HG02938 (cell line): ENCODE results near the gene DISP2.
A peak's percentile ranks its signal among the peaks of the same experiment; 100 is the strongest.

Source experiments
- ATAC-seq: cut with Tn5 transposase; IDR thresholded peaks from one replicate; pipeline ENCODE4 v1.9.1; 2021; ENCODE audit warnings: mild to moderate bottlenecking, moderate library complexity; ENCODE audit not compliant: unreplicated experiment

The DISP2 gene

DNA sequence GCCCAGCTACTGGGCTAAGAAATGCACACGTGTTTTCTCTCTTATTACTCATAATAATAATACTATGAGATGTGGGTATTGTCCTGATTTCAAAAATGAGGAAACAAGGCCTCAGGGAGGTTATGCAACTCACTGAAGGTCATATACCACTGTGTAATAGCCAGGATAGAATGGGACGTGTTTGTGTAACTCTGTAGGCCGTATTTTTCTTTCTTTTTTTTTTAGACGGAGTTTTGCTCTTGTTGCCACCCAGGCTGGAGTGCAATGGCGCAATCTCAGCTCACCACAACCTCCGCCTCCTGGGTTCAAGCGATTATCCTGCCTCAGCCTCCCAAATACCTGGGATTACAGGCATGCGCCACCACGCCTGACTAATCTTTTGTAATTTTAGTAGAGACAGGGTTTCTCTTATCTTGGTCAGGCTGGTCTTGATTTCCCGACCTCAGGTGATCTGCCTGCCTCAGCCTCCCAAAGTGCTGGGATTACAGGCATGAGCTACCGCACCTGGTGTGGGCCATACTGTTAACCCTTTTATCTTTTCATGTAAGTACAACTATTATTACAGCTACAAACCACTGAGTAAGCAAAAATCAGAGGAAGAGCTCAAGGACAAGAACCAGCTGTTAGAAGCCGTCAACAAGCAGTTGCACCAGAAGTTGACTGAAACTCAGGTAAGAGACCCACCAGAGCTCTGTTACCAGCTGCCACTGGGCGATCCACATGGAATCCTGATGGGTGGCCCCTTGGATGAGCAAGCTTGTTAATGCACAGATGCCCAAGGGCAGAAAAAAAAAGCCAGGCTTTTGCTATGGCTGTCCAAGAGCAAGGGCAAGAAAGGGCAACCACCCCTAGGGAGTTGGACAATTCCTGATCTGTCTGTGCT is 31.2 kb downstream of the DISP2 start:
- ATAC-seq, result no peak

- ATAC-seq, result no peak
These were observed 32.0 kb downstream of the DISP2 start for GRCh38 chr15:40389824-40390595.

- no peak for ATAC-seq
These were observed 35.2 kb downstream of the DISP2 start for GRCh38 chr15:40392986-40393948.

DNA sequence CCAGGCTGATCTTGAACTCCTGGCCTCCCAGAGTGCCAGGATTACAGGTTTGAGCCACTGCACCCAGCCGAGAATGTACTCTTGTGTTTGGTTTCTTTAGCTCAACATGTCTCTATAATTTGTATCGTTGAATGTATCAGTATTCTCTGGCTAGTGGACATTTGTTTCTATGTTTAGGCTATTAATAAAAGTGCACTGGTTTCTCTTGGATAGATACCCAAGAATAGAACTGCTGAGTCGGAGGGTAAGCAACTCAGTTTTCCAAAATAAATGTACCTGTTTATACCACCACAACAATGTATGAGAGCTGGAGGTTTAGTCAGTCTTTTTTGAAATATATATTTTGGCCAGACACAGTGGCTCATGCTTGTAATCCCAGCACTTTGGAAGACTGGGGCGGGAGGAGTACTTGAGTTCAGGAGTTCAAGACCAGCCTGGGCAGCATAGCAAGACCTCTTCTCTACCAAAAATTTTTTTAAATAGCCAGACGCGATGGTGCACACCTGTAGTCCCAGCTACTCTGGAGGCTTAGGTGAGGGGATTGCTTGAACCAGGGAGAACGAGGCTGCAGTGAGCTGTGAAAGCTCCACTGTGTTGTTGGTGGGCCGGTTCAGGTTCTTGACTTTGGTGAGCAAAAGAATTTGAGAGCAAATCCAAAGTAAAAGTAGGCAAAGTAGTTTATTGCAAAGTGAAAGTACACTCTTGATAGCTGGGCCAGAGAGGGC is 39.8 kb downstream of the DISP2 start:
- ATAC-seq, result no peak

GRCh38 chr15:40398413-40398873 is 40.4 kb downstream of the DISP2 start:
- peak; percentile 62 for ATAC-seq

GRCh38 chr15:40399370-40399769 is 41.4 kb downstream of the DISP2 start:
- no peak for ATAC-seq

GRCh38 chr15:40405501-40406381 is 47.7 kb downstream of the DISP2 start, which contains the start of gene IVD:
TSS of gene IVD (plus strand) at chr15:40405795. CDS start at chr15:40405828, 33 bp downstream.
- peak; percentile 68 for ATAC-seq

DNA sequence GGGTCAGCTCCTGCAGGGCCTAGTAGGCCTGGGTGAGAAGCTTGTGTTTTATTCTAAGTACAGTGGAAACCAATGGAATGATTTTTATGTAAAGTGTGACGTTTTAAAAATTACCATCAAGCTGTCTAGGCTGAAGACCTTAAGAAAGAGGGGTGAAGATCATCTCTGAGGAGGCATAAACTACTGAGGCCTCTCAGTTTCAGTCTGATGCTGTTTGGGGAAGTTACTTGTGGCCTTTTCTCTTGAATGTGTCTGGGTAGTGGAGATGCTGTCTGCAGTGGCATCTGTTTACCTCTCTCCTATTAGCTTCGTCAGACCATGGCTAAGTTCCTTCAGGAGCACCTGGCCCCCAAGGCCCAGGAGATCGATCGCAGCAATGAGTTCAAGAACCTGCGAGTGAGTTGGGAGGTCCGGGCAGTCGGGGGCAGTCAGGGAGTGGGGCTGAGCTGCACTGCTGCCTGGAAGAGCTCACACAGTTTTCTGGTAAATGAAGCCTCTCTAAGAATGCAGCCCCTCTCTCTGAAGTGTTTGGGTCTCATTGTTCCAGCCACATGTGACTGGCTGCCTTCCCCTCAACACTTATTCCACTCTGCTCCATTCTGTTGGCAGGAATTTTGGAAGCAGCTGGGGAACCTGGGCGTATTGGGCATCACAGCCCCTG is 49.4 kb downstream of the DISP2 start:
- ATAC-seq, result peak; percentile 68

GRCh38 chr15:40409366-40409765 is 51.3 kb downstream of the DISP2 start:
- no peak for ATAC-seq

DNA sequence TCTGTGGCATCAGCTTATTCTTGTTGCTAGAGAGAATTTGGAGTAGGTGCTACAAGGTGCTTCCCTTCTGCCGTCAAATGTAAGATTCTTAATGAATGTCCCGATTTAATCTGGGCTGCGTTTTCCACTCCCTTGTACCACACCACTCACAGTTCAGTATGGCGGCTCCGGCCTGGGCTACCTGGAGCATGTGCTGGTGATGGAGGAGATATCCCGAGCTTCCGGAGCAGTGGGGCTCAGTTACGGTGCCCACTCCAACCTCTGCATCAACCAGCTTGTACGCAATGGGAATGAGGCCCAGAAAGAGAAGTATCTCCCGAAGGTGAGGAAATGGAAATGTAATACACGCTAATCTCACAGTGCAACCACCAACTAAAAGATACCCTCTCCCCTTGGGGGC is 52.5 kb downstream of the DISP2 start:
- ATAC-seq, result no peak

- no peak for ATAC-seq
These were observed 54.2 kb downstream of the DISP2 start for GRCh38 chr15:40412095-40412759.

GRCh38 chr15:40413036-40413435 is 55.0 kb downstream of the DISP2 start:
- ATAC-seq, result no peak

DNA sequence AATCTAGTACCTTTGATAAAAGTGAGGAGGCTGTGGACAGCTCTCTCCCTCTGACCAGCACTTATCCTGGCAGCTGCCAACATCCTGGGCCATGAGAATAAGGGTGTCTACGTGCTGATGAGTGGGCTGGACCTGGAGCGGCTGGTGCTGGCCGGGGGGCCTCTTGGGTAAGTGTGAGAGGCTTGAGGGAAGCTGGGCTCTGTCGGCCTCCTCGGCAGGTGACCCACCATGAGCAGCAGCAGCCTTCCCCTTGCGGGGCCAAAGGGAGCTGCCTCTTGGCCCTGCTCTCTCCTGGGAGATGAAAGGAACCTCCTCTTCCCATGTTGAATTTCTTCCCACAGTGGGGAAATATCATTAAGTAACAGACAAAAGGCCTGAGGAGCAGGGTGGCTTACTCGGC is 56.8 kb downstream of the DISP2 start:
- ATAC-seq, result no peak

DNA sequence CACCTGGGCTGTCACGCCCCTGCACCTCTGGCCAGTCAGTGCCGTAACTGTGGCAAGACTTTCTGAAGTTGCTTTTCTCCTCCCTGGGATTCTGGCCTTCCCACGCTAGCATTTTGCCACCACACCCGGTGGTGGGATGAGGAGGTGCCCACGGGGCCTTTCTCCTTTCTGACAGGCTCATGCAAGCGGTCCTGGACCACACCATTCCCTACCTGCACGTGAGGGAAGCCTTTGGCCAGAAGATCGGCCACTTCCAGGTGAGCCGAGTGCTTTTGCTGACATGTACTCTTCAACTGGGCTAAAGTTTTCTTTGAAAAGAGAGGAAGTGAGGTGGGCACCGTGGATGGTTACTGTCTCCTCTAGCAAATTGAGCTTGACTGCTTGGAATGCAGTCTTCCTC is 57.2 kb downstream of the DISP2 start:
- no peak for ATAC-seq

DNA sequence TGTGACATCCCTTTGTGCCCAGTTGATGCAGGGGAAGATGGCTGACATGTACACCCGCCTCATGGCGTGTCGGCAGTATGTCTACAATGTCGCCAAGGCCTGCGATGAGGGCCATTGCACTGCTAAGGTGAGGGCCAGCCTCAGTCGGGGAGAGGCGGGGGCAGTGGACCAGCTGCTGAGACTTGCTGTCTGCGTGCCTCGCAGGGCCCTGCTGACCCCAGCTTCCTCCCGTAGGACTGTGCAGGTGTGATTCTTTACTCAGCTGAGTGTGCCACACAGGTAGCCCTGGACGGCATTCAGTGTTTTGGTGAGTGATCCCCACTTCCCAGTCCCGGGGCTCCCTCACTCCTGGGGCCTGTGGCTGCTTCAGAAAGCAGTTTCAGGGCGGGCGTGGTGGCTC is 58.0 kb downstream of the DISP2 start:
- ATAC-seq, result no peak

DNA sequence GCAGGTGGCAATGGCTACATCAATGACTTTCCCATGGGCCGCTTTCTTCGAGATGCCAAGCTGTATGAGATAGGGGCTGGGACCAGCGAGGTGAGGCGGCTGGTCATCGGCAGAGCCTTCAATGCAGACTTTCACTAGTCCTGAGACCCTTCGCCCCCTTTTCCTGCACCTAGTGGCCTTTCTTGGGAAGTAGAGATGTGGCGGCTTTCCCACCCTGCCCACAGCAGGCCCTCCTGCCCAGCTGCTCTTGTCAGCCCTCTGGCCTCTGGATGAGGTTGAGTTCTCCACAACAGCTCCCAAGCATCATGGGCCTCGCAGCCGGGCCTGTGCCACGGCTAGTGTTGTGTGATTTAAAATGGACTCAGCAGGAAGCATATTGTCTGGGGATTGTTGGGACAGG is 60.1 kb downstream of the DISP2 start:
- no peak for ATAC-seq

GRCh38 chr15:40420071-40420713 is 62.2 kb downstream of the DISP2 start:
- ATAC-seq, result no peak

DNA sequence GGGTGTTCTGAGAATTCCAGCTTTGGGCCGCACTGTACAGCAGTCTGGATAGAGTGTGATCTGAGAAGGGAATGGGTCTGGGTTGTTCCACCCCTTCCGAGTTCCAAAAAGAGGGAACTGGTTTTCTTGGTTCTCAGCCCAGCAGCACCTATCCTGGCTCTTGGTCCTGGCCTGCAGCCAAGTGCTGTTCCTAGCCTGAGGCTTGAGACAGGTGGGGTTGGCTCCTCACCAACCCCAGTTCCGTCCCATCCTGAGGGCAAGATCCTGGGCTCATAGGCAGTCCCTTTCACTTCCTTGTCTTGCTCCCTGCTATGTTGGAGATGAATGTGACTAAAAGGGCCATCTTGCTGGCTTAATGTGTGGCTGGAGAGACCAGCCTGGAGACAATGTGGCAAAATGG is 62.8 kb downstream of the DISP2 start:
- no peak for ATAC-seq
